Suprapubic skin (tissue), 4 donors: Measurements from ENCODE around the gene FXYD7. TPM values are rescaled to one million over a fixed set of nuclear protein-coding genes. Genes with fewer than 3 reads are reported as not detected.

ENCODE experiments used
- DNase-seq, 2 donors: peaks; one replicate each; pipeline ENCODE4 v3.0.0-alpha.2; 2019; ENCODE audit warnings: low spot score in 2 of 2
- H3K27ac ChIP-seq: fragments of 200-600 bp; sonication (generic); one replicate; pipeline ENCODE4 v1.5.1; 2019
- H3K27me3 ChIP-seq: fragments of 200-600 bp; sonication (generic); one replicate; pipeline ENCODE4 v1.5.1; 2019
- H3K36me3 ChIP-seq: fragments of 200-600 bp; sonication (generic); one replicate; pipeline ENCODE4 v1.5.1; 2019
- H3K4me1 ChIP-seq: fragments of 200-600 bp; sonication (generic); one replicate; pipeline ENCODE4 v1.5.1; 2019
- H3K4me3 ChIP-seq: fragments of 200-600 bp; sonication (generic); one replicate; pipeline ENCODE4 v1.5.1; 2019; ENCODE audit warnings: mild to moderate bottlenecking
- H3K9me3 ChIP-seq: fragments of 200-600 bp; sonication (generic); one replicate; pipeline ENCODE4 v1.5.1; 2019
- EP300 ChIP-seq: sonication (generic); formaldehyde crosslinking; IDR thresholded peaks from one replicate; pipeline ENCODE4 v1.6.1; 2017; ENCODE audit warnings: antibody characterized with exemption
- POLR2A ChIP-seq, 2 donors: fragments of 450-650 bp; IDR thresholded peaks; one replicate each; pipeline ENCODE4 v1.6.1; 2017; ENCODE audit warnings: antibody characterized with exemption in 2 of 2, mild to moderate bottlenecking in 2 of 2, moderate library complexity in 2 of 2
- POLR2AphosphoS5 ChIP-seq, 3 donors: sonication (generic); formaldehyde crosslinking; IDR thresholded peaks; one replicate each; pipeline ENCODE4 v1.6.1; 2017; ENCODE audit warnings: antibody characterized with exemption in 3 of 3
- WGBS: methylation state at CpG from one replicate; pipeline ENCODE4 v1.1.5; 2018; 5-methylcytosine and 5-hydroxymethylcytosine counted together
- total RNA-seq, 4 donors: library from RNA; depleted of rRNA; stranded (reverse); fragments of >200 nt; gene quantifications; one replicate each; pipeline ENCODE4 v1.1.0, GENCODE V29; 2016
- TF ChIP-seq, protein P1 (sequence below), 2 donors: fragments of 200-600 bp in 1 of 2; fragments of 450-650 bp in 1 of 2; sonication (generic) in 1 of 2; IDR thresholded peaks; one replicate each; pipeline ENCODE4 v1.5.1; 2016 to 2019; ENCODE audit warnings: antibody characterized with exemption in 2 of 2, mild to moderate bottlenecking in 1 of 2, moderate library complexity in 1 of 2

The FXYD7 gene
- total RNA-seq, 4 donors from 2014 or later = 2.2 TPM; not detected in 3

DNA sequence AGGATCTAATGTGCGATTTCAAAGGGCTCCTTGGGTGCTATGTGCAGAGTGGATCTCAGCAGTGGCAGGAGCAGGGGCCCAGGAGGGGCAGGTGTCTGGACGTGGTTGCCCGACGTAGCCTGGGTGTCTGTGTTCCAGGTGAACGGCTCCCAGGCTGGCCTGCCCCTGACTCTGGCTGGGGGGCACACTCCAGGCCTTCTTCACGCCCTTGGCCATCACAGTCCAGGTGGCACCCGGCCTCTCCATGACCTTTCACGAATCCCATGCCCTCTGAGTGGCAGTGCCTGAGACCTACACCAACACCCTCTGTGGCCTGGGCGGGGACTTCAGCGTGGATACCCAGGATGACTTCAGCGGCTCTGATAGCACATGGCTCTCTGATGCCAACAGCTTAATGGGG, 38.7 kb upstream of the FXYD7 start:
- 83% methylated on average over 2 of the region's 11 CpGs for WGBS
- no peak overlapping the region for H3K4me3 ChIP-seq
- peaks cover 23% of the 10 kb centered on the region for H3K4me1 ChIP-seq
- TF ChIP-seq POLR2A (IDR thresholded peaks at IDR 0.05) (no peak), POLR2AphosphoS5 (IDR thresholded peaks at IDR 0.05) (no peak), EP300 (no peak)
- TF ChIP-seq, protein P1, sequence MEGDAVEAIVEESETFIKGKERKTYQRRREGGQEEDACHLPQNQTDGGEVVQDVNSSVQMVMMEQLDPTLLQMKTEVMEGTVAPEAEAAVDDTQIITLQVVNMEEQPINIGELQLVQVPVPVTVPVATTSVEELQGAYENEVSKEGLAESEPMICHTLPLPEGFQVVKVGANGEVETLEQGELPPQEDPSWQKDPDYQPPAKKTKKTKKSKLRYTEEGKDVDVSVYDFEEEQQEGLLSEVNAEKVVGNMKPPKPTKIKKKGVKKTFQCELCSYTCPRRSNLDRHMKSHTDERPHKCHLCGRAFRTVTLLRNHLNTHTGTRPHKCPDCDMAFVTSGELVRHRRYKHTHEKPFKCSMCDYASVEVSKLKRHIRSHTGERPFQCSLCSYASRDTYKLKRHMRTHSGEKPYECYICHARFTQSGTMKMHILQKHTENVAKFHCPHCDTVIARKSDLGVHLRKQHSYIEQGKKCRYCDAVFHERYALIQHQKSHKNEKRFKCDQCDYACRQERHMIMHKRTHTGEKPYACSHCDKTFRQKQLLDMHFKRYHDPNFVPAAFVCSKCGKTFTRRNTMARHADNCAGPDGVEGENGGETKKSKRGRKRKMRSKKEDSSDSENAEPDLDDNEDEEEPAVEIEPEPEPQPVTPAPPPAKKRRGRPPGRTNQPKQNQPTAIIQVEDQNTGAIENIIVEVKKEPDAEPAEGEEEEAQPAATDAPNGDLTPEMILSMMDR (IDR thresholded peaks at IDR 0.05) = no peak
- no peaks in the 10 kb centered on the region for H3K27me3 ChIP-seq
- no peak for DNase-seq
- no peaks in the 10 kb centered on the region for H3K9me3 ChIP-seq
- no peak overlapping the region for H3K27ac ChIP-seq
- no peaks in the 10 kb centered on the region for H3K36me3 ChIP-seq

DNA sequence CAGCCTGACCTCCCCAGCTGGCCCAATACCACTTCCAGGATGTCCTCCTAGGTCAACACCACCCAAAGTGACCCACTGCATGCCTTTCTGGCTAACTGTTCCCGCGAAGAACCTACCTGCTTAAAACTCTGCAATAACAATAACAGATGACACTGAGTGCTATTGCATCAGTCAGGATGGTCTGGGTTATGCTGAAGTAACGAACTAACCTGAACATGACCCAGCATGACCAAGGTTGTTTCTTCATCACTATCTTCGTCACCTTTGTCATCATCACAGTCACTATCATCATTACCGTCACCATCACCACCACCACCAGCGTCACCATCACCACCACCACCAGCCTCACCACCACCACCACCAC, 38.0 kb upstream of the FXYD7 start:
- Histone ChIP-seq H3K27me3 (no peaks in the 10 kb centered on the region), H3K27ac (no peak overlapping the region), H3K4me1 (peaks cover 25% of the 10 kb centered on the region), H3K36me3 (no peaks in the 10 kb centered on the region), H3K4me3 (no peak overlapping the region), H3K9me3 (no peaks in the 10 kb centered on the region)
- TF ChIP-seq EP300 (no peak), POLR2A (IDR thresholded peaks at IDR 0.05) (no peak), POLR2AphosphoS5 (IDR thresholded peaks at IDR 0.05) (no peak)
- TF ChIP-seq, protein P1 (IDR thresholded peaks at IDR 0.05) = no peak
- no peak for DNase-seq
- WGBS = 93% methylated on average over 6 of the region's 6 CpGs

DNA sequence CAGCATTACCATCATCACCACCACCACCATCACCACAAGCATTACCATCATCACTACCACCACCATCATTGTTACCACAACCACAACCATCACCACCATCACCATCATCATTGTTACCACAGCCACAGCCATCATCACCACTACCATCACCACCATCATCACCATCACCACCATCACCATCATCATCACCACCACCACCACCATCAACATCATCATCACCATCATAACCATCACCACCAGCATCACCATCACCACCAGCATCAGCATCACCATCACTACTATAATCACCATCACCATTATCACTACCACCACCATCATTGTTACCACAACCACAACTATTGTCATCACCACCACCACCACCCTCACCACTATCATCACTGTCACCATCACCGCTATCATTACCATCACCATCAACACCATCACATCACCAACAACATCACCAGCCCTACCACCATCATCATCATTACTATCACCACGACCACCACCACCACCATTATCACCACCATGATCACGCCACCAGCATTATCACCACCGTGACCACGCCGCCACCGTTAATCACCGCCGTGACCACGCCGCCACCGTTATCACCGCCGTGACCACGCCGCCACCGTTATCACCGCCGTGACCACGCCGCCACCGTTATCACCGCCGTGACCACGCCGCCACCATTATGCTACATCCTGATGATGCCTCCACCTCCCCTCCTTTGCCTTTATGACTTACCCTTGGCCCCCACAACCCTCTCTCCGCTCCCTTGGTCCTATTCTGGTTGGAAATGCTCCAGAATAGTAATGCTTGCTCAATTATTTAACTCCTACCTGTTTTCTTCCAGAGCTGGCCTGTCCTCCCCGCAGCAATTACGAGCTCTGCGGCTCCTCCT, 37.4 kb upstream of the FXYD7 start:
- Histone ChIP-seq H3K4me1 (peaks cover 29% of the 10 kb centered on the region), H3K27ac (no peak overlapping the region), H3K27me3 (no peaks in the 10 kb centered on the region), H3K36me3 (no peaks in the 10 kb centered on the region), H3K9me3 (no peaks in the 10 kb centered on the region), H3K4me3 (no peak overlapping the region)
- DNase-seq = no peak
- 82% methylated on average over 30 of the region's 30 CpGs for WGBS
- TF ChIP-seq, protein P1 (IDR thresholded peaks at IDR 0.05) = no peak
- TF ChIP-seq EP300 (no peak), POLR2A (IDR thresholded peaks at IDR 0.05) (no peak), POLR2AphosphoS5 (IDR thresholded peaks at IDR 0.05) (no peak)

DNA sequence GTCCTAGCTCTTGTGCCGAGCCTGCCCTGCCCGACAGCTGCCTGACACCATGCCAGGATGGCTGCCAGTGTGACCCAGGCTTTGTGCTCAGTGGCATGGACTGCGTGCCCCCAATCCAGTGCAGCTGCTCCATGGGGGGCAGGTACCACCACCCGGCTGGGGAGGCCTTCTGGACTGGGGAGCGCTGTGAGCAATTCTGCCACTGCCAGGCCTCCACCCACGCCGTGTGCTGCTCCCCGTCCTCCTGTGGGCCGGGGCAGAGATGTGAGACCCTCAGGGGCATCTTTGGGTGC, 36.8 kb upstream of the FXYD7 start:
- WGBS = 69% methylated on average over 7 of the region's 9 CpGs
- Histone ChIP-seq H3K4me1 (peaks cover 35% of the 10 kb centered on the region), H3K9me3 (no peaks in the 10 kb centered on the region), H3K36me3 (no peaks in the 10 kb centered on the region), H3K27me3 (no peaks in the 10 kb centered on the region), H3K4me3 (no peak overlapping the region), H3K27ac (peak overlapping the region; percentile 79)
- TF ChIP-seq POLR2A (IDR thresholded peaks at IDR 0.05) (no peak), POLR2AphosphoS5 (IDR thresholded peaks at IDR 0.05) (no peak), EP300 (no peak)
- TF ChIP-seq, protein P1 (IDR thresholded peaks at IDR 0.05) = no peak
- no peak for DNase-seq

DNA sequence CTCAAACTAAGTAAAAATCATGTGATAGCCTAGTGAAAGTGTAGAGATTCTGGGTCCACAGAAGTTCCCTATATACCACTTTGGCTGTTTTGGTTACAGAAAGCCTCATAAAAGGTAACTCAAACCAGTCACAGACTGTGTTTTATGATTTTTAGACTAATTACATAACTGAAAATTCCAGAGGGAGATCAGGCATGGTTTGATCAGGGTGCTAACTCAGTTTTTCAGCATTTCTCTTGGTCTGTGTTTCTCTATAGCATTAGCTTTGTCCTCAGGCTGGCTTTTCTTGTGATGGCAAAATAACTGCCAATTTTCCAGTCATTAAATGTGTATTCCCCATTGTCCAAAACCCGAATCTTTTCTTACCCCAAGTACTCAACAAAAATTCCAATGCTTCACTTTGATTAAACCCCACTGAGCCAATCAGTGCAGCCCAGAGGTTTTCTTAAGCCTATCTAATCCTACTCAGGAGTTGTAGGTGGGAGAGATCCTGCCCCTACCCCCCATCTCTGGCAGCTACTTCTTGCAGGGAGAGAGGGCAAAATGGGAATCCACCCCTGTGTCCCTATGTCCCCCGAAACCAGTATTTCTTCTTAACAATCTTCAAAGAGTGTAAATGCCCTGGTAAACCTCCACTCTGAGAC, 36.0 kb upstream of the FXYD7 start:
- WGBS = 63% methylated on average over 1 of the region's 2 CpGs
- no peaks in the 10 kb centered on the region for H3K9me3 ChIP-seq
- H3K36me3 ChIP-seq = no peaks in the 10 kb centered on the region
- H3K4me3 ChIP-seq = no peak overlapping the region
- no peaks in the 10 kb centered on the region for H3K27me3 ChIP-seq
- peaks cover 40% of the 10 kb centered on the region for H3K4me1 ChIP-seq
- no peak for DNase-seq
- peak overlapping the region; percentile 79 for H3K27ac ChIP-seq
- no peak for TF ChIP-seq EP300
- no peak for TF ChIP-seq POLR2A (IDR thresholded peaks at IDR 0.05)
